HG03457 (cell line): ENCODE data around the gene LARGE1.

Source experiments
- ATAC-seq: cut with Tn5 transposase; IDR thresholded peaks from one replicate; pipeline ENCODE4 v1.9.1; 2021; ENCODE audit warnings: moderate number of reproducible peaks; ENCODE audit not compliant: unreplicated experiment

The LARGE1 gene

DNA sequence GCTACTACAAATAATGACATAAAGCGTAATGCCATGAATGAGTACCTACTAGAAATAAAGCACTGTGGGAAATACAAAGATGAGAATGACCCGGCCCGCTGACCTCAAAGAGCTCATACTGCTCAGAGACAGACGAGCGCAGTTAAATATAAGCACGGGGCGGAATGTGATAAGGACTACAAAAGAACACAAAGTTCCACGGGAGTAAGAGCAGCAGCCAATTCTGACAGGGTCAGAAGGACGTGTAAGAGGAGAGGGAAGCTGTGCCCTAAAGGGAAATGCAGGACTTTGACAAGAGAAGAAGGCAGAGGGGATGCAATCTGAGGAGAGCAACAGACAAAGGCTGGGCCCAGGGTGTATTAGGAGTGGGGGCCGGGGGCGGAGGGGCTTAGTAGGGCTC lies 314.6 kb downstream of the LARGE1 start:
- ATAC-seq: no peak

DNA sequence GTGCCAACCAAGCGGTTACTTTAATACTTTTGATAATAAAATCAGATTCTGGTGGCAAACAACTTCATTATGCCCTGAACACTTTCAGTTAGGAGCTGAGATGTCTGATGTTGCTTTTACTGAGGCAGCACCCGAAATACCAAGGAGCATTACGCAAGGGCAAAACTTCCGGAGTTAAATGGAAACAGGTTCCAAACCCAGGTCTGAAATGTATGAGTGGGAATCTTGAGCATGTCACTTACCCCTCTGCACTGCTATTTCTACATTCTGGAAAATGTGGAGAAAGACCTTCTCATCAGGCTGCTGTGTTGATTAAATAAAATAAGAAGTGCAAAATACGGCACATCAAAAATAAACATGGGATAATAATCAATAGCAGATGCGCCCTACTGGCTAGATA lies 315.1 kb downstream of the LARGE1 start:
- no peak for ATAC-seq

DNA sequence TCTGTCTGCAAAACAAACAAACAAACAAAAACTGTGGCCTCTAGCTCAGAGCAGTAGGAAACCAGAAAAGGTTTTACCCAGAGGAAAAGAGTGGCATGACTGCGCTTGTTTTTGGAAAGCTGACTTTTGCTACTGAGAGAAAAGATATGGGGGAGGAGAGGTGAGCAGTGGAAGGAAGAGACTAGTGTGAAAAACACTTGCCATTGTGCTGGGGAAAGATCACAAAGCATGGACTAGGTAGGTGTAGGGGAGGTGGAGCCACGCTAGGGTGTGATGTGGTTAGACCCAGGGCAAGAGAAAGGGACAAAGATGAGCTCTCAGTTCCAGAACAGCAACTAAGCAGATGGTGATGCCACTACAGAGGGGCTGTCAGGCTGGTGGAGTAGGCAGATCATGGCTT lies 319.2 kb downstream of the LARGE1 start:
- no peak for ATAC-seq

DNA sequence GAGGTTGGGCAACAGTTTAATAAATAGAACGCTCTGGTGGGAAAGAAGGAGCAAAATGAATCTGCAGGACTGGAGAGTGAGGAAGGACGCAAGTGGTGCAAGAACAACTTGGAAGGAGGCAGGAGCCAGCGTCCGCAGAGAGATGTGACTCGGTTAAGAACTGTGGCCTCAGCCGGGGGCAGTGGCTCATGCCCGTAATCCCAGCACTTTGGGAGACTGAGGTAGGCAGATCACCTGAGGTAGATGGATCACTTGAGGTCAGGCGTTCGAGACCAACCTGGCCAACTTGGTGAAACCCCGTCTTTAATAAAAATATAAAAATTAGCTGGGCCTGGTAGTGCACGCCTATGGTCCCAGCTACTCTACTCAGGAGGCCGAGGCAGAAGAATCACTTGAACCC lies 319.7 kb downstream of the LARGE1 start:
- no peak for ATAC-seq

DNA sequence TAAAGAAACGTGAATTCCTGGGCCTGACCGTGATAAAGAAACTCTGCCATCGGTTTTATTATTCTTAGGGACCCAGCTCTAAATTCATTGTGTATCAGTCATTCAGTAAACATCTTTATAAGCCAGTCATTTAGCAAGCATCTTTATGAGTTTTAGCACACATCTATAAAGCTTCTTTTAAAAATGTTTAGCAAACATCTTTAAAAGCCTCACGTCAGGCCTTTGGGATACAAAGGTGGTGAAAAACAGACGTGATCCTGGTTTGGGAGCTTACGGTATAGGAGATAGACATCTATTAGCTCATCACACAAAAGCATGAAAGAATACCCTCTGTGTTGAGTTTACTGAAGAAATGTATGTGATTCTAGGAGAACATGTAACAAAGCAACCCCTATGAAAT lies 320.2 kb downstream of the LARGE1 start:
- no peak for ATAC-seq

DNA sequence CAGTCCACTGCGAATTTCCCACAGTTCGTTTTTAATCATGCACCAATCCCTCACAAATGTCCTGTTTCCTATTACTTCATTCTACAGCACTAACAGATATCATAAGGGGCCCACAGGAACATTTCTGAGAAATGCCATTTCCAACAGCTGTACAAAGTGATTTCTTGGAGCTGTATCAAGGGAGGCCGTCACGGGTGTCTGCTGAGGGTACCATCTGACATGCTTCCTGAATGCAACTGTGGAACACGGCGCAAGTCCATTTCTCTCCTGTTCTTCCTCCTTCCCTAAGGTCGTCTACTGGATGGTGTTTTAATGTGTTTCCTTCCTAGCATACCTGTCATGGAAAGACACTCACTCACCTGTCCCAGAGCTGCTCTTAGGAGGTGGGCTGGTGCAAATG lies 320.7 kb downstream of the LARGE1 start:
- ATAC-seq: no peak

DNA sequence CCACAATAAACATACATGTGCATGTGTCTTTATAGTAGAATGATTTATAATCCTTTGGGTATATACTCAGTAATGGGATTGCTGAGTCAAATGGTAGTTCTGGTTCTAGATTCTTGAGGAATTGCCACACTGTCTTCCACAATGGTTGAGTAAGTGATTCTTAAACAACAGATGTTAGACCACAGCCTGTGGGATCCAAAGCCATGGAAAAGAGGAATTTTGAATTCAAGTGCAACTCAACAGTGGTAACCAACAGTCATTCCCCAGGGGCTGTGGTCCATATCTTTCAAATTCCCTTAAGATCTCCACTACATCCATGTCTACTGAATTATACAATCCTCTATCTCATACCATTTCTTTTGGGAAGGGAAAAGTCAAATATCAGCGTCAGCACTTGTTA lies 321.5 kb downstream of the LARGE1 start:
- ATAC-seq: no peak

DNA sequence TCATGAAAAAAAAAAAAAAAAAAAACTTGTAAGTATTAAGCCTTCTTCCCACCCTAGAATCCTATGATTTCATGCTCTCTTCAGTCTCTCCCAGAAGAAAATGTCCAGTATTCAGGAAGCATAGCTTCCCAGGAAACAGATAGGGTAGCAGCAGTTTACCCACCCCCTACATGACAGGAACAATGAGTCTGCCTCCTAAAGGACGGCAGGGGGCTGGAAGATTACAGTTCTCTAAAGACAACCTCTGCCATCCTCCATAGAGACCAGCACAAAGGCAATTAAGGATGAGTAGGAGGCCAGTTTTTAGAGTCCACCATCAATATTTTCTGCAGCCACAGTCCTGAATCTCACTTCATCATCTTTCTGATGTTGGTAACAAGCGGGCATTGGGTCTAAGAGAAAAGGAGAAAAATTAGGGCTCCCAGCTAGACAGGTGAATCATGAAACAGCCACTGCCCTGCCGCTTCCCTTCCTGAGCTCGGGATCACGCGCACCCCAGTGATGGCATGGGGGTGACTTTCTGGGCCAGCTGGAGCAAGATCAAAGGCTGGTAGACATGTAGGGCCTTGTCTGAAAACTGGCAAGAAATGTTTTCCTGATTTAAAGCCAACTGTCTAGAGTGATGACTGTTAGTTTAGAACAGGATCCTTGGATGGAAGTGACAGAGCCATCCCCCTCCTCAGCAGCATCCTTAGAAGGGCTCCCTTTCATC lies 322.8 kb downstream of the LARGE1 start:
- no peak for ATAC-seq

DNA sequence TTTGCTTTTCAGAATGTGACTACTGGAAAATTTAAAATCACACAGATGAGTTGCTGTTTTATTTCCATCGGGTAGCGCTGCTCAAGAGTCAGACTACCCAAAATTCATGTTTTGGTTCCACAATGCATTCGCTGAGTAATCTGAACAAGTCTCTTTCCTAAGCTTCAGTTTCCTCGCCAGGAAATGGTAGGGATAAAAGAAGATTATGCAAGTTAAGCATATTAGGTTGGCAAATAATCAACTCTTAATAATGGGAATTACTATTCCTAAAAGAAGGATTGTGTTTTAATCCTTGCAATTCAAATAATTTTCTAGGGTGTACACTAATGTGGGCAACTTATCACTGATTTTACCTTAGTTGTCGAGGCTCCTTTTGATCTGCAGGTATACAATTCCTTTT lies 326.5 kb downstream of the LARGE1 start:
- ATAC-seq: no peak

DNA sequence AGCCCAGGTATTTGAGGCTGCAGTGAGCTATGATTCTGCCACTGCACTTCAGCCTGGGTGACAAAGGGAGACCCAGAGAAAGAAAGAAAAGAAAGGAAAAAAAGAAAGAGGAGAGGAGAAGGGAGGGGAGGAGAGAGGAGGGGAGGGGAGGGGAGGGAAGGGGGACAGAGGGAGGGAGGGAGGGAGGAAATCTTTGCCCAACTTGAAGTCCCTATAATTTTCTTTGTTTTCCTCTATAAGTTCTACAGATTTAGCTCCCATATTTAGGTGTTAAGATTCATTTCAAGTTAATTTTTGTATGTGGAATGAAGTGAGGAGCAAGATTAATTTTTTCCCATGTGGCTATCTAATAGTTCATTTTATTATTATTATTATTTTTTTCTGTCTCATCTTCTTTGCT lies 328.3 kb downstream of the LARGE1 start:
- no peak for ATAC-seq

DNA sequence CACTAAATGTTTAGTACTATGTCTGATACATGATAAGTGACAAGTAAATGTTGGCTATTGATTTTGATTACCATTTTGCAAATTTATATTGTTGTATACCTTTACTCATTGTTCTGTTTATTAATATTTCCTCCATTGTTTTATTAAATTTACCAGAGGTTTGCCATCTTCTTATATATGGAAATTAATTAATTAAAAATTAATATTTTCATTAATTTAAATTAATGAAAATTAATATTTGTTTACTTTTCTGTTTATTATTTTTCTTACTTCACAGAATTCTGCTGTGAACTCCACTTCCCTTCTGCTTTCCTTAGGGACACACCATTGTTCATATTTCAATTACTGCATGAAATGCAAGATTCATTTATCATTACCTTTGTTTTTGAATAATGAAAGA lies 331.0 kb downstream of the LARGE1 start:
- no peak for ATAC-seq

DNA sequence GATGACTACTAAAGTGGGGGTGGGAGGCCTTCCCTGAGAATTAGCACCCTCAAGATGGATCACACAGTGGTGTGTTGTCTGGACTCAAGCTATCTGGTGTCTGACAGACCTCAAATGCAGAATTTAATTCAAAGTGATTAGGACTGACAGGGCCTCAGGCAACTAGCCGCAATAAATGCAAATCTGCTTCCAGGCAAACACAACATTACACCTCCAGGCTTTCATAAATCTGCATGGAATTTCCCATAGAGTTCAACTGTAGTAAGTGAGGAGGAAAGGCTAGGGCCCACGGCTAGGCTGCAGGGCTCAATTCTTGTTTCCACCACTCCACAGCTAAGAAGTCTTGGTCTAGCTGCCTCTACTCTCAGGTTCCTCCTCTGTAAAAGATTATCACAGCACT lies 331.4 kb downstream of the LARGE1 start:
- no peak for ATAC-seq

DNA sequence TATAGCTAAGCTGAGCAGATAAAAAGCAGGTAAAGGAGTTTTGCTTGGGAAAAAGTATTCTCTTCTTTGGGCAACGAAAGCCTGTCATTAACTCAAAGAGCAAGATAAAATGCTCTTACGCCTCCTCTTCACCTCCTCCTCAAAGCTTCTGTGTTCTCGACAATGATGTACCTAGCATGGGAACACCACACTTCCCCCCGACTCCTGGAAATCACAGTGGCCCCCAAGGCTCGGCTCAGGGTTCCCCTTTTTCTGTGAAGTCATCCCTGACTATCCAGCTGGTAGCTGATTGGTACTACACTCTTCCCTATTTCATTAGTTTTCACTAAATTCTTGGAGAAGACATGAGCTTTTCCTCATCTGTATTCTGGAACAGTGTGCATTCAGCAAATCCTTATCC lies 336.1 kb downstream of the LARGE1 start:
- ATAC-seq: no peak

DNA sequence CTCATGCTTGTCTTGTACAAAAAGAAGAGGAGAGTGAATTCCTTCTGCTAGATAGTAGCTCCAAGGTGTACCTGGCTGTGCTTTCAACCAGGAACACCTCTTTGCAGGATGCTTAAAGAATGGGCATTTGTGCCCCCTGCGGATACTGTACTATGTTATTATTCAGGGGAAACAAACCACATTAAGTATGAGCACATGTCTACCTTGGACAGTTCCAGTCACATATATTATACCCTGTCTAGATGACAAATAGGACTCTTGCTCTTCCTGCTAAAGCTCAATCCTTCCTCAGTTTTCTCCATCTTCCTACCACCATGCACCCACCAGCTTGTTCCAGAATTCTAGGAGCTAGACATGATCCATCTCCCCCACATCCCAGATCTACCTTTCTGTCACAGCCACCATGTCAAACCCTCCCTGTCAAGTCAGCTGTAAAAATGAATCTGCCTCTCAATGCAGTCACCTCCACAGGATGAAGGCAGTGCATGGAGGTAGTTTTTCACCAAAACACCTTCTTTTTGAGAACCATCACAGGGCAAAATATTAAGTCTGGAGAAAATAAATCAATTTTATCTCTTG lies 337.4 kb downstream of the LARGE1 start:
- no peak for ATAC-seq

DNA sequence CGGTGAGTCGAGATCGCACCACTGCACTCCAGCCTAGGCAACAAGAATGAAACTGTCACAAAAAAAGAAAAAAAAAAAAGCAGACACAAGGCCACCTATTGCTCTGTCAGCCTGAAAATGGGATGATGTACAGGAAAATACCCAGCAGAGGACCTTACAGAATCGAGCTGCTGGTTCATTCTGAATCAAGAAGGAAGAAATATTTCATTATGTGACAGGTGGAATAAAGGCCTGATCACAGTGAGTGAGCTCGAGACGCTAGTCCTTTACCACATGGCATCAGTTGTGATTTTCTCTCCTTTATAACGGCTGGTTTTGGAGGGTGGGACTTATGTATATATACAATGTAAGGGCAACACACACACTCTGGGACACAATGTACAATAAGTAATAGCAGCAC lies 340.0 kb downstream of the LARGE1 start:
- no peak for ATAC-seq

DNA sequence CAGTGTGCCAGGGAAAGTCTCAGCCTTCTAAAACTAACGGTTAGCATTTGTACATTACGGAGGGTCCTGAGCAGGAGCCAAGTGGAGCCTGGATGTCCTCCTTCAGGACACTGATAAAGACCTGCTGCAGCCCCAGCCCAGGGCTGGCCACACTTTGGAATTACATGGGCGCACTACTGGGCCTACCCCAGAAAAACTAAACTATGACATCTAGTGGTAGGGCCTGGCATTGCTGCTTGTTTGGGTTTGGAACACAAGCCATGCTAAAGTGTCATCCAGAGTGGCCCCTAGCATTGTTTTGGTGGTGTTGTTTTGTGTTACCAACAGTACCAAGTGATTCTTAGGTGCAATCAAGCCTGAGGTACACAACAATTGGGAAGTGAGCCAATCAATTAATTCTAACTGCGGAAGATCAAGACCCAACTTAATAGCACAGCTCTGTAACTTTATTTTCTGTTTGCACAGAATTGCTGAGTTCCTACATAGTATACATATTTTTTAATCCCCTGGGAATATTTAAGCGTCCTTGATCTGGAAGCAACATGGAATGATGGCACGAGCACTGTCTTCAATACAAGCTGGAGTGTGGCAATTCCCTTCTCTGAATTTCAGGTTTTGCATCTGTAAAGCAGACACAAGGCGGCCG lies 340.7 kb downstream of the LARGE1 start:
- no peak for ATAC-seq

DNA sequence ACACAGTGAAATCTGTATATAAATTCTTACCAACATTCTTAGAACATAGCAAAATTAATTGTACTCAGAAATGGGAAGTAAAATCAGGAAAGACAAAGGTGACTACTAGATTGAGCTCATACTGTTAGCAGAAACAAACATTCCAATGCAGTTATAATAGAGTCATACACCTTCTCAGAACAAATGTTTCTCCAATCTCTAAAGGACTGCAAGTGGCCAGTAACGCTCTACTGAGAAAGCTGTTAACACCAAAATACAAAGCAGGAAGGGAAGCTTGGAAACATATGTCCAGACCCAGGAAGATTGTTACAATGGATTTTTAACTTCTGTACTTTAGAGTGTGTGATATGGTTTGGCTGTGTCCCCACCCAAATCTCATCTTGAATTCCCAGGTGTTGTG lies 341.5 kb downstream of the LARGE1 start:
- no peak for ATAC-seq

DNA sequence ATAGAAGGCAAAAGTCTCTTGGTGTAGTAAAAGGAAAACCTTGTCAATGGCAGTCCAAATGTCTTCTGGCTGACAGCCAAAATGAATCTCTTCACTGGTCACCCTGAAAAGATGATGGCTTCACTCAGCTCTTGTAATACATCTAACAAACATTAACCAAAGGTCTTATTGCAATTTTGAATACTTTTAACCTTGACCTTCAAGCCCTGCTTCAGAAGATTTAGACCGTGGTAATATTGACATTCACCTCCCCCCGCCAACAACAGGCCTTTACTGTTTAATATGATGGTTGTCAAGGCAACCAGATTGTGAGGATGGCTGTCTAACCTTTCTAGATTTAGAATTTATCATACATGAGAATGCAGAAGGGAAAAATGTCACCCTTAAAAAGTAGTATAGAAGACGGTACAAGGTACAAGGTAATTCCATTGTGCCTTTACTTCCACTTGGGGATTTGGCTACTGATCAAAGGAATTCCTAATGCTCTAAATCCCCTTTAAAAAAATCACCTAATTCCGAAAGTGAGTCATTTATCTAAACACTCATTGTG lies 342.3 kb downstream of the LARGE1 start:
- no peak for ATAC-seq

DNA sequence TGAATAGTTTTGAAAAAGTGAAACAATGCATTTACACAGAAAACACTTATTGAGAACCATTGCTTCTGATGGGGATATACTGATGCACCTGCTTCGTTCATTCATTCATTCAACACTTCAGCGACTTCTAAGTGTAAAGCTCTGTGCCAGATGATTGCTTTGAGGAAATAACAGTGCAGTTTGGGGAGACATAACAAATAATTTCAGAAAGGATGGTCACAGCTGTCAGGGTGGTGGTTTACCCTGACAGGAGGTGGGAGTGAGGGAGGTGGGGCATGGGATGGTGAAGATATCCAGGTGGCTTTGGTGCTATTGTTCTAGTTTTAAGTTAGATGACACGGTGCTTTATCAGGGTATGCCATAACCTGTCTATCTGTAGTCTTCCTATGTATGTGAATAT lies 344.1 kb downstream of the LARGE1 start:
- no peak for ATAC-seq

DNA sequence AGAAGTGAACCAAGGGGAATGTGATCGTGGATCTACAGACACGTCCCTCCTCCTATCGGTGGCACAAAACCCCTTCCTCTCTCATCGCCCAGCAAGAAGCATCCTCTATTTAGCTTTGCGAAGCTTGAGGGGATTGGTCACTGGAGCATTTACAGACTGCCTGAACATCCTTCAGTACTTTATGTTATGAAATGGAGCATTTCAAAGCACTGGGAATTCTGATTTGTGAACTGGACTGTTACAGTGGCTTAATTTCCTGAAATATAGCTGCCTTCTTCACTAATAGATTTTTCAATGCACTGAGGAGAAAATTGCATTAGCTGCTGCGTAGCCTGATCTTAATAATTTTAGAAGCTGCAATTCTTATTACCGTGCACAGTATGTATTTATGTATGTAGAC lies 344.5 kb downstream of the LARGE1 start:
- no peak for ATAC-seq

DNA sequence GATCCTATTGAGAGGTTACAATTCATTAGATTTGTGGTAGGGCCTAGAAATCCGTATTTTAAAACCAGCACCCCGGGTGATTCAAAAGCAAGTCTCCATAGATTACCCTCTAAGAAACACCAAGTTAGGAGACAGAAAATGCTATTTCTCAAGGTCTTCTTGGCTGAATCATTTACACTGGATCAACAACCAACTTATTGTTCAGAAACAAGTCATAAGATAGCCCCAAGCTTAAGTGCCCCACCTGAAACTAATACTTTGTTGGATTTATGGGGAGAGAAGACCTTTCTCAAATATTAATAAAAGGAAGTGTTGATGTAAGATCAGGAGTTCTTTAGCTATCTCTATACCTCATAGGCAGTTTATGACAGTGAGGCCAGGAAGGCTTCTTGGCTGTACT lies 345.2 kb downstream of the LARGE1 start:
- ATAC-seq: no peak

DNA sequence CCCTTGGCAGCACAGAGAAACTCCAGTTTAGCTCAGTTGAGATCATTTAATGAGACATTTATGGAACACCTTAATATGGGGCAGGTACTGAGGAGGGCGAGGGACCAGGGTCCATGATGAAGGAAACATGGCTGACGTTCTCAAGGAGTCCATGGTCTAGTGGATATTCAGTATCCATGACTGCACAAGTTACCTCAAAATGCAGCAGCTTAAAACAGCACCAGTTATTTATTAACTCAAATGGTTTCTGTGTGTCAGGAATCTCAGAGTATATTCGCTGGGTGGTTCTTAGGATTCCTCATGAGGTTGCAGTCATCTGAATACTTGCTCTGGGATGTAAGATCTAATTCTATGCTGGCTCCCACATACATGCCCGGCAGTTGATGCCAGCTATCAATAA lies 346.8 kb downstream of the LARGE1 start:
- ATAC-seq: no peak
